Endodermal cell (in vitro differentiated cells): Measurements from ENCODE around the gene DDAH1. TPM values are rescaled to one million over a fixed set of nuclear protein-coding genes. Genes with fewer than 3 reads are reported as not detected.

Source experiments
- DNase-seq: peaks from one replicate; pipeline ENCODE4 v3.0.0-alpha.2; 2017
- H3K27ac ChIP-seq: 2 replicates; pipeline ENCODE4 v1.5.1; 2013; ENCODE audit warnings: mild to moderate bottlenecking, low read depth, low read length, moderate library complexity
- H3K27me3 ChIP-seq: 2 replicates; pipeline ENCODE4 v1.6.1; 2013; ENCODE audit warnings: mild to moderate bottlenecking, low read length, moderate library complexity; ENCODE audit not compliant: insufficient read depth, control insufficient read depth, poor library complexity, severe bottlenecking
- H3K36me3 ChIP-seq: 2 replicates; pipeline ENCODE4 v1.7.0; 2013; ENCODE audit warnings: mild to moderate bottlenecking, low read length, moderate library complexity; ENCODE audit not compliant: control insufficient read depth, insufficient read depth
- H3K4me1 ChIP-seq: one replicate; pipeline ENCODE4 v1.7.0; 2013; ENCODE audit warnings: low read length; ENCODE audit not compliant: control insufficient read depth, insufficient read depth
- H3K4me3 ChIP-seq: 2 replicates; pipeline ENCODE4 v1.5.1; 2013; ENCODE audit warnings: mild to moderate bottlenecking, low read length, moderate library complexity
- H3K9ac ChIP-seq: 2 replicates; pipeline ENCODE4 v1.6.1; 2013; ENCODE audit warnings: mild to moderate bottlenecking, low read length, moderate library complexity; ENCODE audit not compliant: poor library complexity, severe bottlenecking; ENCODE audit errors: extremely low read depth
- H3K9me3 ChIP-seq: 2 replicates; pipeline ENCODE4 v1.6.1; 2013; ENCODE audit warnings: mild to moderate bottlenecking, low read length, moderate library complexity; ENCODE audit not compliant: control insufficient read depth
- H3K27ac Mint-ChIP-seq: 2 replicates; pipeline ENCODE4 v1.8.0; 2020; ENCODE audit warnings: mixed read lengths
- H3K27me3 Mint-ChIP-seq: 2 replicates; pipeline ENCODE4 v1.8.0; 2021; ENCODE audit warnings: mild to moderate bottlenecking, mixed read lengths; ENCODE audit not compliant: insufficient read depth
- H3K36me3 Mint-ChIP-seq: 2 replicates; pipeline ENCODE4 v1.8.0; 2020; ENCODE audit warnings: low read depth, mixed read lengths
- H3K4me1 Mint-ChIP-seq: 2 replicates; pipeline ENCODE4 v1.8.0; 2020; ENCODE audit warnings: mixed read lengths
- H3K4me3 Mint-ChIP-seq: 2 replicates; pipeline ENCODE4 v1.8.0; 2020; ENCODE audit warnings: mild to moderate bottlenecking, moderate library complexity, mixed read lengths
- H3K9me3 Mint-ChIP-seq: 2 replicates; pipeline ENCODE4 v1.8.0; 2020; ENCODE audit warnings: mild to moderate bottlenecking, mixed read lengths
- CTCF ChIP-seq: fragments of 200-600 bp; sonication (generic); conservative IDR thresholded peaks from 2 replicates; pipeline ENCODE4 v1.5.0; 2021; ENCODE audit warnings: antibody characterized with exemption, mild to moderate bottlenecking
- WGBS, 2 experiments: methylation state at CpG; one replicate each; pipeline versions ENCODE4 v1.1.5 to v1.1.7; 2013; ENCODE audit warnings: missing lambda C conversion rate in 2 of 2, mixed read lengths in 1 of 2; ENCODE audit not compliant: insufficient coverage in 1 of 2, insufficient read length in 1 of 2; 5-methylcytosine and 5-hydroxymethylcytosine counted together
- total RNA-seq, 2 donors: library from RNA; stranded (reverse); fragmentation: NEBNext Ultra II Directional in 1 of 2; extraction: Animal tissue kit (Norgen Biotek cat#: 25700) in 1 of 2; gene quantifications; 2 replicates in 1 of 2; 3 replicates in 1 of 2; pipeline ENCODE4 v1.2.1, GENCODE V29; 2021

Gene DDAH1
- total RNA-seq, 2 donors from 2014 or later = 16.3 to 22.8 TPM

GRCh38 chr1:85494074-85494903, 29.3 kb upstream of the DDAH1 start:
- TF ChIP-seq CTCF = no peak

GRCh38 chr1:85490270-85490985, 25.5 kb upstream of the DDAH1 start:
- TF ChIP-seq CTCF = no peak
- Mint-ChIP-seq H3K9me3 (no peaks in the 10 kb centered on the region), H3K4me3 (no peak overlapping the region), H3K27ac (no peak overlapping the region), H3K4me1 (peaks cover 4% of the 10 kb centered on the region), H3K36me3 (no peaks in the 10 kb centered on the region), H3K27me3 (no peaks in the 10 kb centered on the region)
- 93 to 100% methylated on average over 1 of the region's 1 CpG for WGBS, 2 experiments
- no peak overlapping the region for H3K9ac ChIP-seq
- no peak overlapping the region for H3K27ac ChIP-seq
- H3K36me3 ChIP-seq = no peaks in the 10 kb centered on the region
- no peaks in the 10 kb centered on the region for H3K4me1 ChIP-seq
- no peaks in the 10 kb centered on the region for H3K27me3 ChIP-seq
- no peak for DNase-seq
- H3K4me3 ChIP-seq = no peak overlapping the region
- no peaks in the 10 kb centered on the region for H3K9me3 ChIP-seq

More at GRCh38 chr1:85494074-85494903, 29.3 kb upstream of the DDAH1 start:
- DNase-seq = peak; percentile 44
- Histone ChIP-seq H3K4me3 (no peak overlapping the region), H3K9ac (no peak overlapping the region), H3K4me1 (no peaks in the 10 kb centered on the region), H3K27me3 (no peaks in the 10 kb centered on the region), H3K36me3 (no peaks in the 10 kb centered on the region), H3K27ac (no peak overlapping the region), H3K9me3 (no peaks in the 10 kb centered on the region)
- 85 to 100% methylated on average over 1 of the region's 1 CpG for WGBS, 2 experiments
- no peaks in the 10 kb centered on the region for H3K36me3 Mint-ChIP-seq
- peaks cover 4% of the 10 kb centered on the region for H3K4me1 Mint-ChIP-seq
- H3K4me3 Mint-ChIP-seq = no peak overlapping the region
- no peaks in the 10 kb centered on the region for H3K27me3 Mint-ChIP-seq
- no peaks in the 10 kb centered on the region for H3K9me3 Mint-ChIP-seq
- H3K27ac Mint-ChIP-seq = peak overlapping the region; percentile 18

- H3K4me3 ChIP-seq = no peak overlapping the region
- H3K27ac Mint-ChIP-seq = no peak overlapping the region
- no peaks in the 10 kb centered on the region for H3K9me3 Mint-ChIP-seq
- no peaks in the 10 kb centered on the region for H3K4me1 ChIP-seq
- H3K36me3 Mint-ChIP-seq = no peaks in the 10 kb centered on the region
- H3K27me3 Mint-ChIP-seq = no peaks in the 10 kb centered on the region
- H3K27ac ChIP-seq = no peak overlapping the region
- H3K9me3 ChIP-seq = no peaks in the 10 kb centered on the region
- WGBS, 2 experiments = 88% methylated on average over 1 of the region's 1 CpG; no CpG with 5 or more reads in 1 of the 2 experiments
- no peaks in the 10 kb centered on the region for H3K36me3 ChIP-seq
- TF ChIP-seq CTCF = no peak
- H3K4me1 Mint-ChIP-seq = no peaks in the 10 kb centered on the region
- no peak for DNase-seq
- no peak overlapping the region for H3K9ac ChIP-seq
- no peak overlapping the region for H3K4me3 Mint-ChIP-seq
- no peaks in the 10 kb centered on the region for H3K27me3 ChIP-seq
These were observed 23.2 kb upstream of the DDAH1 start for GRCh38 chr1:85488126-85488525.
